Stomach smooth muscle (tissue), 2 donors: Measurements from ENCODE around the gene NXPE3.
"Not testable (repeated sequence)": the region's sequence is repeated elsewhere in the genome, so short reads cannot be mapped to it uniquely, and the experiment has no call there.

Experiments
- H3K27ac ChIP-seq: one replicate; pipeline ENCODE4 v1.7.0; 2013; ENCODE audit warnings: mild to moderate bottlenecking, low read length, inconsistent platforms
- H3K27me3 ChIP-seq, 2 donors: one replicate each; pipeline ENCODE4 v1.7.0; 2013; ENCODE audit warnings: low read length in 2 of 2; ENCODE audit not compliant: insufficient read depth in 2 of 2, control insufficient read depth in 1 of 2
- H3K36me3 ChIP-seq, 2 donors: one replicate each; pipeline ENCODE4 v1.7.0; 2013; ENCODE audit warnings: low read length in 2 of 2; ENCODE audit not compliant: control insufficient read depth in 2 of 2, insufficient read depth in 2 of 2
- H3K4me1 ChIP-seq: one replicate; pipeline ENCODE4 v1.7.0; 2013; ENCODE audit warnings: low read length; ENCODE audit not compliant: control insufficient read depth, insufficient read depth
- H3K4me3 ChIP-seq, 2 donors: one replicate each; pipeline ENCODE4 v1.7.0; 2013; ENCODE audit warnings: low read length in 2 of 2
- H3K9ac ChIP-seq, 2 donors: one replicate each; pipeline ENCODE4 v1.7.0; 2013; ENCODE audit warnings: low read length in 2 of 2, mild to moderate bottlenecking in 1 of 2
- H3K9me3 ChIP-seq, 2 donors: one replicate each; pipeline ENCODE4 v1.7.0; 2013; ENCODE audit warnings: low read length in 2 of 2; ENCODE audit not compliant: control insufficient read depth in 2 of 2
- donor health status: healthy.
- donor health status: Pancreatic carcinoma.

The NXPE3 gene

GRCh38 chr3:101779047-101779821 lies at the start of gene NXPE3:
Gene NXPE3 (plus strand): TSS chr3:101779211. CDS start chr3:101785597, 6,386 bp downstream.
- Histone ChIP-seq H3K36me3 (peaks cover 9 to 10% of the 10 kb centered on the region in 2 donors), H3K9me3 (no peaks in the 10 kb centered on the region), H3K9ac (peak within 1 kb of the TSS; percentile 65 to 89), H3K27ac (peak within 1 kb of the TSS; percentile 87), H3K4me3 (peak within 1 kb of the TSS; percentile 70 to 90), H3K4me1 (peaks cover 15% of the 10 kb centered on the region), H3K27me3 (no peaks in the 10 kb centered on the region)

GRCh38 chr3:101729586-101729985 lies 49.4 kb upstream of the NXPE3 start:
- Histone ChIP-seq H3K4me1 (peaks cover 2% of the 10 kb centered on the region), H3K4me3 (no peak overlapping the region), H3K36me3 (peaks cover 10 to 18% of the 10 kb centered on the region in 2 donors)

GRCh38 chr3:101730839-101731238 lies 48.2 kb upstream of the NXPE3 start:
- H3K4me3 ChIP-seq, result no peak overlapping the region
- peaks cover 16 to 22% of the 10 kb centered on the region in 2 donors for H3K36me3 ChIP-seq
- H3K27ac ChIP-seq, result no peak overlapping the region
- no peaks in the 10 kb centered on the region for H3K9me3 ChIP-seq
- no peaks in the 10 kb centered on the region for H3K4me1 ChIP-seq
- H3K9ac ChIP-seq, result no peak overlapping the region
- no peaks in the 10 kb centered on the region for H3K27me3 ChIP-seq

More at GRCh38 chr3:101729586-101729985, 49.4 kb upstream of the NXPE3 start:
- Histone ChIP-seq H3K9me3 (no peaks in the 10 kb centered on the region), H3K27me3 (no peaks in the 10 kb centered on the region), H3K9ac (no peak overlapping the region), H3K27ac (no peak overlapping the region)

GRCh38 chr3:101732240-101732641 lies 46.8 kb upstream of the NXPE3 start:
- no peaks in the 10 kb centered on the region for H3K9me3 ChIP-seq
- peaks cover 19 to 28% of the 10 kb centered on the region in 2 donors for H3K36me3 ChIP-seq
- H3K4me3 ChIP-seq, result no peak overlapping the region
- H3K27ac ChIP-seq, result no peak overlapping the region
- no peaks in the 10 kb centered on the region for H3K4me1 ChIP-seq
- no peak overlapping the region for H3K9ac ChIP-seq
- no peaks in the 10 kb centered on the region for H3K27me3 ChIP-seq

- Histone ChIP-seq H3K4me3 (no peak overlapping the region), H3K4me1 (no peaks in the 10 kb centered on the region), H3K27me3 (no peaks in the 10 kb centered on the region), H3K9ac (no peak overlapping the region), H3K27ac (no peak overlapping the region), H3K36me3 (peaks cover 17 to 28% of the 10 kb centered on the region in 2 donors), H3K9me3 (no peaks in the 10 kb centered on the region)
Observed at GRCh38 chr3:101735833-101736232, 43.2 kb upstream of the NXPE3 start.

- not testable (repeated sequence) for H3K4me1 ChIP-seq, H3K9me3 ChIP-seq, H3K9ac ChIP-seq, H3K36me3 ChIP-seq, H3K4me3 ChIP-seq, H3K27me3 ChIP-seq, H3K27ac ChIP-seq
Observed at GRCh38 chr3:101741914-101742313, 37.1 kb upstream of the NXPE3 start.

GRCh38 chr3:101744811-101745210 lies 34.2 kb upstream of the NXPE3 start:
- H3K9ac ChIP-seq, result no peak overlapping the region
- H3K27me3 ChIP-seq, result no peaks in the 10 kb centered on the region
- H3K36me3 ChIP-seq, result no peaks in the 10 kb centered on the region
- H3K4me3 ChIP-seq, result no peak overlapping the region
- H3K4me1 ChIP-seq, result no peaks in the 10 kb centered on the region
- H3K9me3 ChIP-seq, result no peaks in the 10 kb centered on the region
- H3K27ac ChIP-seq, result no peak overlapping the region

- not testable (repeated sequence) for H3K27ac ChIP-seq, H3K9ac ChIP-seq, H3K4me1 ChIP-seq, H3K36me3 ChIP-seq, H3K4me3 ChIP-seq, H3K27me3 ChIP-seq, H3K9me3 ChIP-seq
Observed at GRCh38 chr3:101745934-101746333, 33.1 kb upstream of the NXPE3 start.

GRCh38 chr3:101753386-101754113 lies 25.5 kb upstream of the NXPE3 start:
- peaks cover 9 to 19% of the 10 kb centered on the region in 2 donors for H3K36me3 ChIP-seq
- not testable (repeated sequence) for H3K4me3 ChIP-seq, H3K27ac ChIP-seq, H3K9me3 ChIP-seq, H3K9ac ChIP-seq, H3K27me3 ChIP-seq, H3K4me1 ChIP-seq

GRCh38 chr3:101758224-101758623 lies 20.8 kb upstream of the NXPE3 start:
- H3K4me1 ChIP-seq, result no peaks in the 10 kb centered on the region
- H3K9ac ChIP-seq, result no peak overlapping the region
- H3K4me3 ChIP-seq, result no peak overlapping the region
- H3K36me3 ChIP-seq, result peaks cover 16 to 24% of the 10 kb centered on the region in 2 donors
- no peaks in the 10 kb centered on the region for H3K27me3 ChIP-seq
- no peaks in the 10 kb centered on the region for H3K9me3 ChIP-seq
- no peak overlapping the region for H3K27ac ChIP-seq
